Spinal cord (tissue), 10 donors: Measurements from ENCODE around the gene MTHFSD. TPM values are rescaled to one million over a fixed set of nuclear protein-coding genes. Genes with fewer than 3 reads are reported as not detected.

Source experiments
- DNase-seq, 6 donors: peaks; one replicate each; pipeline versions ENCODE4 v3.0.0 to v3.0.0-alpha.2; 2013 to 2015; ENCODE audit warnings: low spot score in 6 of 6, low read depth in 4 of 6
- H3K27ac ChIP-seq: one replicate; pipeline ENCODE4 v1.5.1; 2013; ENCODE audit warnings: low read depth, low read length, control low read depth
- H3K27me3 ChIP-seq: one replicate; pipeline ENCODE4 v1.6.1; 2013; ENCODE audit warnings: low read length; ENCODE audit not compliant: control insufficient read depth, insufficient read depth
- H3K36me3 ChIP-seq: one replicate; pipeline ENCODE4 v1.6.1; 2013; ENCODE audit warnings: low read length; ENCODE audit not compliant: control insufficient read depth, insufficient read depth
- H3K4me1 ChIP-seq: one replicate; pipeline ENCODE4 v1.6.1; 2013; ENCODE audit warnings: low read length; ENCODE audit not compliant: control insufficient read depth, insufficient read depth
- H3K4me3 ChIP-seq: one replicate; pipeline ENCODE4 v1.5.1; 2013; ENCODE audit warnings: low read depth, low read length, control low read depth
- H3K9me3 ChIP-seq: one replicate; pipeline ENCODE4 v1.6.1; 2013; ENCODE audit warnings: low read length; ENCODE audit not compliant: control insufficient read depth, insufficient read depth
- WGBS: methylation state at CpG from one replicate; pipeline ENCODE4 v1.1.5; 2013; ENCODE audit warnings: missing lambda C conversion rate; ENCODE audit not compliant: insufficient coverage; 5-methylcytosine and 5-hydroxymethylcytosine counted together
- polyA plus RNA-seq, 2 donors: library from polyadenylated mRNA; unstranded; fragments of 120-200 nt; gene quantifications; one replicate each; pipeline ENCODE4 v1.2.1, GENCODE V29; 2013; ENCODE audit not compliant: insufficient read length in 2 of 2
- total RNA-seq, 2 donors: library from RNA; depleted of rRNA in 1 of 2; stranded (reverse); fragments of 120-200 nt in 1 of 2; fragments of >200 nt in 1 of 2; gene quantifications; one replicate each; pipeline versions ENCODE4 v1.2.3 to v1.2.4, GENCODE V29; 2013 to 2014
- donor health status: healthy.

Gene MTHFSD
- total and polyA plus RNA-seq, 4 donors = 16.2 to 20.6 (median 19.5) TPM

GRCh38 chr16:86504315-86505184, 50.5 kb downstream of the MTHFSD start:
- WGBS = 5% methylated on average over 23 of the region's 27 CpGs
- peaks cover 27% of the 10 kb centered on the region for H3K4me1 ChIP-seq
- no peak for DNase-seq
- H3K27ac ChIP-seq = no peak overlapping the region
- no peaks in the 10 kb centered on the region for H3K9me3 ChIP-seq
- peaks cover 99% of the 10 kb centered on the region for H3K27me3 ChIP-seq
- H3K4me3 ChIP-seq = no peak overlapping the region
- no peaks in the 10 kb centered on the region for H3K36me3 ChIP-seq

GRCh38 chr16:86503830-86504229, 51.2 kb downstream of the MTHFSD start:
- WGBS = 0% methylated on average over 5 of the region's 6 CpGs
- no peak for DNase-seq
- Histone ChIP-seq H3K27me3 (peaks cover 99% of the 10 kb centered on the region), H3K9me3 (no peaks in the 10 kb centered on the region), H3K4me3 (no peak overlapping the region), H3K36me3 (no peaks in the 10 kb centered on the region), H3K4me1 (peaks cover 26% of the 10 kb centered on the region), H3K27ac (no peak overlapping the region)

GRCh38 chr16:86502856-86503748, 51.9 kb downstream of the MTHFSD start:
- H3K4me1 ChIP-seq = peaks cover 27% of the 10 kb centered on the region
- DNase-seq = no peak
- WGBS = under 1% methylated on average over 18 of the region's 22 CpGs
- H3K9me3 ChIP-seq = no peaks in the 10 kb centered on the region
- no peaks in the 10 kb centered on the region for H3K36me3 ChIP-seq
- peaks cover 99% of the 10 kb centered on the region for H3K27me3 ChIP-seq
- no peak overlapping the region for H3K27ac ChIP-seq
- no peak overlapping the region for H3K4me3 ChIP-seq

GRCh38 chr16:86501989-86502855, 52.8 kb downstream of the MTHFSD start:
- DNase-seq = no peak
- 7% methylated on average over 12 of the region's 19 CpGs for WGBS
- no peaks in the 10 kb centered on the region for H3K36me3 ChIP-seq
- H3K27ac ChIP-seq = no peak overlapping the region
- H3K4me1 ChIP-seq = peaks cover 24% of the 10 kb centered on the region
- H3K27me3 ChIP-seq = peaks cover 99% of the 10 kb centered on the region
- no peaks in the 10 kb centered on the region for H3K9me3 ChIP-seq
- no peak overlapping the region for H3K4me3 ChIP-seq

DNA sequence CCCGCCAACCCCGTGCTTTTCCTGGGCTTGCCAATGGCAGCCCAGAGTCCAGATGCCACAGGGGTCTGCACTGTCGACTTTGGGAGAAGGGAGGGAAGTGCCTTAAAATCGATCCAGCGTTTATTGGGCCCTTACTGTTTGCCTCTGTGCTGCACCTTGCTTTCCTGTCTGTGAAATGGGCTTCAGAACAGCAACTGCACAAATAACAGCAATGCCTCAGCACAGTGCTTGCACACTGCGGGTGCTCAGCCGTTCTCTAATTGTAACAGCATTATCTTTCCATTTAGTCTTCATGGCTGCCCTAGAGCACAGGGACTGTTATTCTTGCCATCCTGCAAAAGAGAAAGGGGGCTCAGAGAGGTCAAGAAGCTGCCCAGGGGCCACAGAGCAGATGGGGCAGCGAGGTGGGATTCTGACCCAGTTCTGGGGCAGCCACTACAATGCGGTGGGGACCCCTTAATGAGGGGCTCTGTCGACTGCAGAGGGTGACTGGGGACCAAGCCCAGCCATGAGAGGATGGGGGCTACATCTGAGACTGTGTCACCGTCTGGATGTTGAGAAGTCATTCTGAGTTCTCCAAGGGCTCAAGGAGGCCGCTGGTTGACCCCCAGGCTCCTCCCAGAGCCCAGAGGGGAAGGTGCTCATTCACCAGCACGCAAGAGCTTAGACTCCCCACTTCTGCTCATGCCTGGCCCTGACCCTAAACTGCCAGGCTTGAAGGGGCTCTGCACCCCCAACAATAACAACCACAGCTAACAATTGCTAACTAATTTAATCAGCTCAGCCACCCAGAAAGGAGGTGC, 54.1 kb downstream of the MTHFSD start:
- H3K27ac ChIP-seq = no peak overlapping the region
- 1% methylated on average over 10 of the region's 13 CpGs for WGBS
- DNase-seq = no peak

GRCh38 chr16:86499889-86500707, 54.9 kb downstream of the MTHFSD start:
- WGBS = 5% methylated on average over 10 of the region's 16 CpGs
- H3K4me1 ChIP-seq = peaks cover 13% of the 10 kb centered on the region
- no peak for DNase-seq

More for the DNA sequence above, 54.1 kb downstream of the MTHFSD start:
- Histone ChIP-seq H3K36me3 (no peaks in the 10 kb centered on the region), H3K27me3 (peaks cover 99% of the 10 kb centered on the region), H3K4me1 (peaks cover 20% of the 10 kb centered on the region), H3K9me3 (no peaks in the 10 kb centered on the region), H3K4me3 (no peak overlapping the region)

DNA sequence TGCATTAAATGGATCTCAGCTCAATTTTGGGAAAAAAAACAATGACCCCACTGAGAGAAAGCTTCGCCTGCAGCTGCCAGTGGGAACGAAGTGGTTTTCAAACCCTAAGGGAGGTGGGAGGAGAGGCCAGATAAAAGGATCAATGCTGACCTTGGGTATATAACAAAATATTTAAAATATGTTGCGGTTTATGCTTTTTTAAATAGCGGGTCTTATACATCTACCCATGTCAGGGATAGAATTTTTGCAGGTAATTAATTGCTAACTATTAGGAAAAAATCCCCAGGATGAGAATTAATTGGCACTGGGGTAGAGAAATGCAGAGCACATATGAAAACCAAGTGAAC, 55.6 kb downstream of the MTHFSD start:
- peaks cover 19% of the 10 kb centered on the region for H3K4me1 ChIP-seq
- WGBS = no CpG with 5 or more reads among the region's 4 CpGs
- H3K27ac ChIP-seq = no peak overlapping the region
- no peak overlapping the region for H3K4me3 ChIP-seq
- no peaks in the 10 kb centered on the region for H3K36me3 ChIP-seq
- DNase-seq = no peak
- H3K9me3 ChIP-seq = no peaks in the 10 kb centered on the region
- peaks cover 100% of the 10 kb centered on the region for H3K27me3 ChIP-seq

More at GRCh38 chr16:86499889-86500707, 54.9 kb downstream of the MTHFSD start:
- Histone ChIP-seq H3K4me3 (no peak overlapping the region), H3K9me3 (no peaks in the 10 kb centered on the region), H3K27ac (no peak overlapping the region), H3K27me3 (peaks cover 100% of the 10 kb centered on the region), H3K36me3 (no peaks in the 10 kb centered on the region)

DNA sequence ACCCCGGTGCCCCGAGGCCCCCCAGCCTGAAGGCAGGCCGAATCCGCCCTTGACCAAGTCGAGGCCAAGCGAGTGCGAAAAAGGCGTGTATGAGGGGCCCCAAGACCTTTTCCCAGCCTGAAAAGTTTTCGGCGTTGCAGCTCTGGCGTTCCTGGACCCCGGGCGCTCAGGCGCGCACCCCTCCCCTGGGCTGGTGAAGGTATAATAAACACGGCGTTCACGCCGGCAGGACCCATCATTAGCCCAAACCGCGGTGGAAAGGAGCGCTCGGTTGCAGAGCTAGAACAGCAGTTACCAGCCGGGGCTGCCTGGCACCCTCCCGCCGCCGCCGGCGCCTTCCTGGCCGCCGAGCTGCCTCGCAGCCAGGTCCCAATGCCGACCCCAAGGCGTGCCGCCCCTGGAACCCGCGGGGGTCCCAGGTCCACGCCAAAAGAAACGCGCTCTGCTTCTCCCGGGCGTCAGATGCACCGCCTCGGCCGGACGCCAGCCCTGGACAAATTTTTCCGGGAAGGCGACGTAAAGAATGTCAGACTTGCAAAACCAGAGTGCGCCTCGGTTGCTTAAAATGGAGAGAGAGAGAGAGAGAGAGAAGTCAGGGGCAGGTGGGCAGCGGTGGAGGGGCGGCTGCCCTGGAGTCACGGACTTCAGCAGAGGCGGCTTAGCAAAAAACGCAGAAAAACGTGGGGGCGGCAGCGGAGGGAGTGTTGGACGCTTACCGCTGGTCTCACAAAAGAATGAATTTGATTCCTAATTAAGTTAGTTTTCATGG, 56.2 kb downstream of the MTHFSD start:
- H3K36me3 ChIP-seq = no peaks in the 10 kb centered on the region
- WGBS = under 1% methylated on average over 59 of the region's 61 CpGs
- no peaks in the 10 kb centered on the region for H3K9me3 ChIP-seq
- peak in 2 of 6 donors; percentile 23 to 53 for DNase-seq
- H3K27me3 ChIP-seq = peaks cover 100% of the 10 kb centered on the region
- H3K4me1 ChIP-seq = peaks cover 23% of the 10 kb centered on the region
- no peak overlapping the region for H3K4me3 ChIP-seq
- no peak overlapping the region for H3K27ac ChIP-seq
